Activated CD8-positive, alpha-beta memory T cell treated with anti-CD3 and anti-CD28 coated beads, Interleukin-2, amount 50 U/mL, for 1 hour (primary cell): ENCODE measurements around the gene PSTPIP2.
"Not testable (repeated sequence)": the region's sequence is repeated elsewhere in the genome, so short reads cannot be mapped to it uniquely, and the experiment has no call there.

Experiments
- DNase-seq: peaks from one replicate; pipeline ENCODE4 v3.0.0-alpha.2; 2020; ENCODE audit errors: extremely low read depth

Gene PSTPIP2

GRCh38 chr18:46071653-46072375 lies at the start of gene PSTPIP2:
Gene PSTPIP2, minus strand, starts transcription at chr18:46072260. Its CDS starts 72 bp downstream, at chr18:46072188.
- DNase-seq = peak; percentile 20

GRCh38 chr18:46113751-46114150 lies 41.7 kb upstream of the PSTPIP2 start:
- DNase-seq = no peak

GRCh38 chr18:46110406-46110805 lies 38.3 kb upstream of the PSTPIP2 start:
- no peak for DNase-seq

GRCh38 chr18:46109386-46109785 lies 37.3 kb upstream of the PSTPIP2 start:
- DNase-seq = no peak

GRCh38 chr18:46104128-46104911 lies 32.3 kb upstream of the PSTPIP2 start, which contains the start of gene HAUS1:
Gene HAUS1, plus strand, starts transcription at chr18:46104385. Its CDS starts 27 bp downstream, at chr18:46104412.
- DNase-seq = no peak

GRCh38 chr18:46099463-46099862 lies 27.4 kb upstream of the PSTPIP2 start:
- DNase-seq = no peak

- no peak for DNase-seq
Measured at GRCh38 chr18:46098616-46098933, 26.5 kb upstream of the PSTPIP2 start.

GRCh38 chr18:46097801-46098615 lies 25.9 kb upstream of the PSTPIP2 start, which contains the start of gene ATP5F1A:
Gene ATP5F1A, minus strand, starts transcription at chr18:46098296. Its CDS starts 65 bp downstream, at chr18:46098231.
- DNase-seq = peak; percentile 69

- no peak for DNase-seq
Measured at GRCh38 chr18:46097431-46097800, 25.4 kb upstream of the PSTPIP2 start.

- DNase-seq = no peak
Measured at GRCh38 chr18:46096651-46097300, 24.7 kb upstream of the PSTPIP2 start.

- no peak for DNase-seq
Measured at GRCh38 chr18:46095532-46095931, 23.5 kb upstream of the PSTPIP2 start.

- DNase-seq = not testable (repeated sequence)
Measured at GRCh38 chr18:46088501-46088900, 16.4 kb upstream of the PSTPIP2 start.

GRCh38 chr18:46084431-46084830 lies 12.4 kb upstream of the PSTPIP2 start:
- DNase-seq = no peak

- DNase-seq = no peak
Measured at GRCh38 chr18:46080156-46080555, 8.1 kb upstream of the PSTPIP2 start.

GRCh38 chr18:46079336-46079735 lies 7.3 kb upstream of the PSTPIP2 start:
- no peak for DNase-seq

- DNase-seq = no peak
Measured at GRCh38 chr18:46073474-46074331, 1.6 kb upstream of the PSTPIP2 start.

GRCh38 chr18:46072959-46073358 lies 899 bp upstream of the PSTPIP2 start:
- DNase-seq = no peak

GRCh38 chr18:46072376-46072867 lies 362 bp upstream of the PSTPIP2 start:
- no peak for DNase-seq

GRCh38 chr18:46070815-46071652 lies 1.0 kb downstream of the PSTPIP2 start:
- DNase-seq = no peak

GRCh38 chr18:46070232-46070631 lies 1.8 kb downstream of the PSTPIP2 start:
- no peak for DNase-seq
